ENCODE results near the gene GRAP. TPM values are rescaled to one million over a fixed set of nuclear protein-coding genes. Genes with fewer than 3 reads are reported as not detected.

The GRAP gene
- total RNA-seq, 1 experiment from 2014 or later = 0.26 TPM

- no peaks in the 10 kb centered on the region for H3K9me3 ChIP-seq (ENCODE audit: low read depth, low read length, poor library complexity, severe bottlenecking)
- POLR2A ChIA-PET (ENCODE audit: low non-redundant PET) = no interaction called here
- CTCF ChIA-PET = interaction anchor here (0.6 kb wide), 1 partner anchor 214 kb away, joined by 3 read pairs; no protein-coding TSS in a partner anchor
Measured at GRCh38 chr17:18990331-18990730, 56.4 kb downstream of the GRAP start.

GRCh38 chr17:18988546-18989173, 58.1 kb downstream of the GRAP start:
- no peaks in the 10 kb centered on the region for H3K27me3 ChIP-seq (replicated peaks; ENCODE audit: insufficient read depth, low read depth, low read length, poor library complexity)
- BruUV-seq (replicated peaks) = no TSS peak
- H3K4me1 ChIP-seq (ENCODE audit: insufficient read depth, low read length, poor library complexity, severe bottlenecking) = no peaks in the 10 kb centered on the region
- H3K4me3 ChIP-seq (ENCODE audit: low read depth, low read length, poor library complexity, severe bottlenecking) = no peak overlapping the region
- intact Hi-C loops (cut with micrococcal nuclease; ENCODE audit: unreplicated experiment) = no loop called here
- CTCF ChIA-PET = no interaction called here
- H3K9me3 ChIP-seq (ENCODE audit: low read depth, low read length, poor library complexity, severe bottlenecking) = no peaks in the 10 kb centered on the region
- POLR2A ChIA-PET (ENCODE audit: low non-redundant PET) = no interaction called here
- no peak for DNase-seq (ENCODE audit: low spot score)
- peaks cover 3% of the 10 kb centered on the region for H3K36me3 ChIP-seq (ENCODE audit: insufficient read depth, low read length, poor library complexity, severe bottlenecking)
- H3K27ac ChIP-seq (ENCODE audit: low read depth, low read length, poor library complexity, severe bottlenecking) = no peak overlapping the region
- TF ChIP-seq EZH2 (IDR thresholded peaks at IDR 0.05; ENCODE audit: borderline replicate concordance, low read depth, low read length, poor library complexity, severe bottlenecking) (no peak), CTCF (conservative IDR thresholded peaks at IDR 0.05; ENCODE audit: low read depth, low read length) (no peak)

More at GRCh38 chr17:18990331-18990730, 56.4 kb downstream of the GRAP start:
- Histone ChIP-seq H3K4me1 (ENCODE audit: insufficient read depth, low read length, poor library complexity, severe bottlenecking) (no peaks in the 10 kb centered on the region), H3K36me3 (ENCODE audit: insufficient read depth, low read length, poor library complexity, severe bottlenecking) (peaks cover 3% of the 10 kb centered on the region), H3K27me3 (replicated peaks; ENCODE audit: insufficient read depth, low read depth, low read length, poor library complexity) (no peaks in the 10 kb centered on the region), H3K27ac (ENCODE audit: low read depth, low read length, poor library complexity, severe bottlenecking) (no peak overlapping the region), H3K4me3 (ENCODE audit: low read depth, low read length, poor library complexity, severe bottlenecking) (no peak overlapping the region)
- DNase-seq (ENCODE audit: low spot score) = no peak
- TF ChIP-seq CTCF (conservative IDR thresholded peaks at IDR 0.05; ENCODE audit: low read depth, low read length) = no peak
- TF ChIP-seq EZH2 (IDR thresholded peaks at IDR 0.05; ENCODE audit: borderline replicate concordance, low read depth, low read length, poor library complexity, severe bottlenecking) = no peak
- BruUV-seq (replicated peaks) = no TSS peak
- intact Hi-C loops (cut with micrococcal nuclease; ENCODE audit: unreplicated experiment) = no loop called here

- intact Hi-C loops (cut with micrococcal nuclease; ENCODE audit: unreplicated experiment) = no loop called here
- ChIA-PET CTCF (no interaction called here), POLR2A (ENCODE audit: low non-redundant PET) (no interaction called here)
- H3K4me3 ChIP-seq (ENCODE audit: low read depth, low read length, poor library complexity, severe bottlenecking) = no peak overlapping the region
- H3K36me3 ChIP-seq (ENCODE audit: insufficient read depth, low read length, poor library complexity, severe bottlenecking) = peaks cover 3% of the 10 kb centered on the region
- no peaks in the 10 kb centered on the region for H3K4me1 ChIP-seq (ENCODE audit: insufficient read depth, low read length, poor library complexity, severe bottlenecking)
- no TSS peak for BruUV-seq (replicated peaks)
- no peaks in the 10 kb centered on the region for H3K27me3 ChIP-seq (replicated peaks; ENCODE audit: insufficient read depth, low read depth, low read length, poor library complexity)
- TF ChIP-seq EZH2 (IDR thresholded peaks at IDR 0.05; ENCODE audit: borderline replicate concordance, low read depth, low read length, poor library complexity, severe bottlenecking) = no peak
- TF ChIP-seq CTCF (conservative IDR thresholded peaks at IDR 0.05; ENCODE audit: low read depth, low read length) = no peak
- no peak for DNase-seq (ENCODE audit: low spot score)
- no peak overlapping the region for H3K27ac ChIP-seq (ENCODE audit: low read depth, low read length, poor library complexity, severe bottlenecking)
- H3K9me3 ChIP-seq (ENCODE audit: low read depth, low read length, poor library complexity, severe bottlenecking) = no peaks in the 10 kb centered on the region
Measured at GRCh38 chr17:18987862-18988545, 58.8 kb downstream of the GRAP start.
